ENCODE data around the gene ALAS1. TPM values are rescaled to one million over a fixed set of nuclear protein-coding genes. Genes with fewer than 3 reads are reported as not detected.

ALAS1 gene
- total RNA-seq, 1 experiment from 2014 or later: 53.1 TPM

- DNase-seq: no peak
- Mint-ChIP-seq H3K27me3 (ENCODE audit: insufficient read depth, unreplicated experiment) (no peaks in the 10 kb centered on the region), H3K9me3 (ENCODE audit: unreplicated experiment) (no peaks in the 10 kb centered on the region), H3K4me3 (ENCODE audit: unreplicated experiment) (no peak overlapping the region), H3K27ac (ENCODE audit: unreplicated experiment) (no peak overlapping the region), H3K4me1 (ENCODE audit: low read depth, unreplicated experiment) (peaks cover 7% of the 10 kb centered on the region), H3K36me3 (ENCODE audit: insufficient read depth, unreplicated experiment) (peaks cover 75% of the 10 kb centered on the region)
- no peaks in the 10 kb centered on the region for H3K9me3 ChIP-seq
- H3K4me1 ChIP-seq: peaks cover 28% of the 10 kb centered on the region
- H3K36me3 ChIP-seq (ENCODE audit: control insufficient read depth, insufficient read depth, low read length): no peaks in the 10 kb centered on the region; the same call in none of the 2 replicates
- ChIA-PET POLR2A (interaction anchor here (0.9 kb wide), 1 partner anchor 9 kb away, joined by 3 read pairs; no protein-coding TSS in a partner anchor), CTCF (interaction anchor here (0.5 to 2.0 kb wide), 2 partner anchors 19 to 259 kb away, joined by 4 to 7 read pairs; no protein-coding TSS in a partner anchor)
- intact Hi-C loops (cut with micrococcal nuclease; ENCODE audit: unreplicated experiment): no loop called here
- no peaks in the 10 kb centered on the region for H3K27me3 ChIP-seq (replicated peaks; ENCODE audit: control insufficient read depth, insufficient read depth, low read length)
- no peak for TF ChIP-seq CTCF (IDR thresholded peaks at IDR 0.05; ENCODE audit: insufficient read depth in 1 of 2, low read depth in 1 of 2, low read length in 1 of 2, severe bottlenecking in 1 of 2, unreplicated experiment in 1 of 2)
- no peak overlapping the region for H3K4me3 ChIP-seq (ENCODE audit: low read depth, low read length)
- BruUV-seq (replicated peaks): no TSS peak
Measured at GRCh38 chr3:52200981-52201679, 3.2 kb downstream of the ALAS1 start.

GRCh38 chr3:52202384-52203077 is 4.6 kb downstream of the ALAS1 start:
- Histone ChIP-seq H3K4me3 (ENCODE audit: low read depth, low read length) (no peak overlapping the region), H3K4me1 (peaks cover 14% of the 10 kb centered on the region), H3K27me3 (replicated peaks; ENCODE audit: control insufficient read depth, insufficient read depth, low read length) (no peaks in the 10 kb centered on the region), H3K9me3 (no peaks in the 10 kb centered on the region), H3K36me3 (ENCODE audit: control insufficient read depth, insufficient read depth, low read length) (no peaks in the 10 kb centered on the region; the same call in none of the 2 replicates)
- Mint-ChIP-seq H3K27me3 (ENCODE audit: insufficient read depth, unreplicated experiment) (no peaks in the 10 kb centered on the region), H3K27ac (ENCODE audit: unreplicated experiment) (no peak overlapping the region), H3K4me1 (ENCODE audit: low read depth, unreplicated experiment) (peaks cover 3% of the 10 kb centered on the region), H3K36me3 (ENCODE audit: insufficient read depth, unreplicated experiment) (peaks cover 89% of the 10 kb centered on the region), H3K4me3 (ENCODE audit: unreplicated experiment) (no peak overlapping the region), H3K9me3 (ENCODE audit: unreplicated experiment) (no peaks in the 10 kb centered on the region)
- no peak for TF ChIP-seq CTCF (IDR thresholded peaks at IDR 0.05; ENCODE audit: insufficient read depth in 1 of 2, low read depth in 1 of 2, low read length in 1 of 2, severe bottlenecking in 1 of 2, unreplicated experiment in 1 of 2)
- ChIA-PET POLR2A (no interaction called here), CTCF (interaction anchor here (2.0 kb wide), 1 partner anchor 18 kb away, joined by 7 read pairs; no protein-coding TSS in a partner anchor)
- DNase-seq: no peak
- intact Hi-C loops (cut with micrococcal nuclease; ENCODE audit: unreplicated experiment): no loop called here
- BruUV-seq (replicated peaks): no TSS peak

- no peaks in the 10 kb centered on the region for H3K9me3 Mint-ChIP-seq (ENCODE audit: unreplicated experiment)
- no peaks in the 10 kb centered on the region for H3K27me3 Mint-ChIP-seq (ENCODE audit: insufficient read depth, unreplicated experiment)
- no peak overlapping the region for H3K4me3 ChIP-seq (ENCODE audit: low read depth, low read length)
- H3K9me3 ChIP-seq: no peaks in the 10 kb centered on the region
- no peak overlapping the region for H3K4me3 Mint-ChIP-seq (ENCODE audit: unreplicated experiment)
- no peak for TF ChIP-seq CTCF (IDR thresholded peaks at IDR 0.05; ENCODE audit: insufficient read depth in 1 of 2, low read depth in 1 of 2, low read length in 1 of 2, severe bottlenecking in 1 of 2, unreplicated experiment in 1 of 2)
- peaks cover 91% of the 10 kb centered on the region for H3K36me3 Mint-ChIP-seq (ENCODE audit: insufficient read depth, unreplicated experiment)
- DNase-seq: no peak
- BruUV-seq (replicated peaks): no TSS peak
- no peaks in the 10 kb centered on the region for H3K4me1 Mint-ChIP-seq (ENCODE audit: low read depth, unreplicated experiment)
- ChIA-PET POLR2A (interaction anchor here (0.7 kb wide), 1 partner anchor 39 kb away, joined by 3 read pairs; no protein-coding TSS in a partner anchor), CTCF (no interaction called here)
- no peaks in the 10 kb centered on the region; the same call in none of the 2 replicates for H3K36me3 ChIP-seq (ENCODE audit: control insufficient read depth, insufficient read depth, low read length)
- no peak overlapping the region for H3K27ac Mint-ChIP-seq (ENCODE audit: unreplicated experiment)
- H3K4me1 ChIP-seq: peaks cover 11% of the 10 kb centered on the region
- H3K27me3 ChIP-seq (replicated peaks; ENCODE audit: control insufficient read depth, insufficient read depth, low read length): no peaks in the 10 kb centered on the region
- intact Hi-C loops (cut with micrococcal nuclease; ENCODE audit: unreplicated experiment): no loop called here
Measured at GRCh38 chr3:52203701-52204100, 5.7 kb downstream of the ALAS1 start.

Data from Caco-2 (cell line).